CD4-positive, alpha-beta T cell treated with Interleukin-10 for 1 hour (primary cell): ENCODE results near the gene CDKN2B-AS1.
"Not testable (repeated sequence)": the region's sequence is repeated elsewhere in the genome, so short reads cannot be mapped to it uniquely, and the experiment has no call there.

Experiments used
- DNase-seq: peaks from one replicate; pipeline ENCODE4 v3.0.0-alpha.2; 2020

The CDKN2B-AS1 gene

DNA sequence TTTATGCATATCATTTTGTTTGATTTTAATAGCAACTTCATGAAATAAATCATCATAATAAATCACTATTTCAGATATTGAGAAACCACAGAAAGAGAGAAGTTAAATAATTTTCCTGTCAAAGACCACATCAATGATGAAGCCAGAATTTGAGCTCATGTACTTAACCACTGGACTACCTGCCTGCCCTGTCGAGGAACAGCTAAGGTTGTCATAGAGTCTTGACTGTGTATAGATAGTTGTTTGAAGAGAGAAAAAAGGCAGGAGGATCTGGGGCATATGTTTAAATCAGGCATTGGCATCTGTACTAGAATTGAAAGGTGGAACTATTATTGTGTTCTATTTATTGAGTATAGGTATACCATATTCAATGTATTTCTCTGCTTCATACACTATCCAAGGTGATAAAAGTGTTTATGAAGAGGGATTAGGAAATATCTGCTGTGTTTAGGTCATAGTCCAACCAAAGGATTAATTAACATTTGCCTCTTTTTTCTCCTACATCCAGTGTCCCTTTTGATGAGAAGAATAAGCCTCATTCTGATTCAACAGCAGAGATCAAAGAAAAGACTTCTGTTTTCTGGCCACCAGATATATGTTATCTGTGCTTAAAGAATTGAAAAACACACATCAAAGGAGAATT is 51.8 kb downstream of the CDKN2B-AS1 start:
- DNase-seq = no peak

DNA sequence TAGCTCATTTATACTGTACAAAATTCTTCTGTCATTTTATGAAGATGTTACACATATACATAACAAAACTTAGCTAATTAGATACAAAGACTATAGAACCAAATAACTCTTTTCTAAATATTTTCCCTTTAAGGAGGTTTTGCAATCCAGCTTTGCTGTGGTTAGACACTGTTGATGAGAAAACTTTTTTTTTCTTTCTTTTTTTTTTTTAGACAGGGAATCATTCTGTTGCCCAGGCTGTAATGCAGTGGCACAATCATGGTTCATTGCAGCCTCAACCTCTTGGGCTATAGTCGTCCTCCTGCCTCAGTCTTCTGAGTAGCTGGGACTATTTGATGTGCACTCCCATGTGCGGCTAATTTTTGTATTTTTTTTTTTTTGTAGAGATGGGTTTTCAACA is 53.0 kb downstream of the CDKN2B-AS1 start:
- DNase-seq = no peak

DNA sequence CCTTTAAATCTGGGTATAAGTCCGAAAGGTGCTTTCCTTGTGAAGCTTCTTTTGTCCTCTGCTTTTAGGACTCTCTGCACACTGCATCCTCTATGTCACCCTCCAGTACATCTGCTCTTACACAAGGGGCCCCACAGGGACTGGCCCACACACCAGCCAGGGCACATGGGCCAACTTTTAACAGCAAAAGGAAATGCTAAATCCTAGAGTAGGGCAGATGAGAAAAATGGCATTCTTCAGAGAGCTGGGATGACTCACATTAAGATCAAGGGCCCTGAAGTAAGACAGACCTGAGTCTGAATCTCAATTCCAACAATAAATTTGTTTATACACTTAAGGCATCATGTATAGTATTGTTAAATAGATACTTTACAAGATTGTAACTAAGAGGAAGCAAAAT is 54.8 kb downstream of the CDKN2B-AS1 start:
- DNase-seq = no peak

DNA sequence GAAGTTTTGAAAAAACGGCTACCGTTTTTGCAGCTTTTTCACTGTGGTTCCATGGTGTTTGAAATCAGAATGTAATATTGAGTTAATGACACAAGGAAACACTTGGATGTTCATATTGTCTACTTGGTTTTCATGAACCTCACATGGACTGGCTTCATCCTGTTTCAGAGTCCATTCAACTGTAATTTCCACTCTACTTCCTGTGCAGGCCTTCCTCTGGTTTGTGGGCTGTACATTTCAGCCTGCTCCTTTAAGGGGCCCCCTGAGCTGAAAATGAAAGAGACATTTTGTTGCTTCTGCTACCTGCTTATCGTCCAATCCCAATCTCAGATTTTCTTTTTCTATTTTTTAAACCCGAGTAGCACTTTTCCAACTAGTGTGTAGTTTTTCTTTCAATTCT is 56.3 kb downstream of the CDKN2B-AS1 start:
- DNase-seq = peak; percentile 40

DNA sequence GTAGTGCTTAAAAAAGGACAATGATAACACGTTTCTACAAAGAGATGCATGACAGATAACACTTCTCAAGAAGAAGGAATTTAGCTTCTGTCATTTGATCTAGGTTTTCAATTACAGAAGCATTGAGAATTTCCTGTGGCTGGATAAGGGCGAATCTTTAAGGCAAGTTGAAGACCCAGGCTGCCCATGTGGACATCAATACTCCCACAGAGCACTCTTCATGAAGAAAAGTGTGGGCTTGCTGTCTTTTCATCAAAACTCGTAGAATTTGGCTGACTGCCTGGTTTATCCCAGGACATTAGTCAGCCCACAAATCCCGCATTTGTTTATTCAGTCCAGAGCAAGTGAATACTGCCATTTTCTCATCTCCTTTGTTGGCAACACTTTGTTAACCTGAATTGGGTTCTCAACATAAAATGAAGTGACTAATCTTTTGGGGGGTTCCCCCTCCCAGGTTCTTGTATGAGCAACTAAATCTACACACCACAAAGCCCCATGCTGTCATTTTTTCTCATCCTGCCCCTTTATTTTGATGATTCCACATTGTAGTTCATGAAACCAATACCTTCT is 57.9 kb downstream of the CDKN2B-AS1 start:
- peak; percentile 30 for DNase-seq

DNA sequence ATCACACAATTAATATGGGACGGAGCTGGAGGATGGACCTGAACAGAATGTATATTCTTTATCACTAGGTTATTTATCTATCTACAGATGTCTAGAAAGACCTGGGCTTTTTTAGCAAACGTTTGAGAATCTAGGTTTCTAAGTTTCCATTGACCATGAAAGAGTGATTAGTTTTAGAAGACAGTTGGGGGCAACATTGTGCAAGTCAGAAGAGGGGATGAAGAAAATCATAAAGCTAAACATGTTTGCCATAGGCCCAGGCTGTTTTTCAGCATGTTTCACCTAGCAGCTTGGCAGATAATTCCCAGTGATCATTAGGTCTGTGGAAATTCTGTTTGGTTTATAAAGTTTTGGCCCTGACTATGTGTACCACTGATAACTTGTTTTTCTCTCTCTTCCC is 58.6 kb downstream of the CDKN2B-AS1 start:
- DNase-seq = no peak

DNA sequence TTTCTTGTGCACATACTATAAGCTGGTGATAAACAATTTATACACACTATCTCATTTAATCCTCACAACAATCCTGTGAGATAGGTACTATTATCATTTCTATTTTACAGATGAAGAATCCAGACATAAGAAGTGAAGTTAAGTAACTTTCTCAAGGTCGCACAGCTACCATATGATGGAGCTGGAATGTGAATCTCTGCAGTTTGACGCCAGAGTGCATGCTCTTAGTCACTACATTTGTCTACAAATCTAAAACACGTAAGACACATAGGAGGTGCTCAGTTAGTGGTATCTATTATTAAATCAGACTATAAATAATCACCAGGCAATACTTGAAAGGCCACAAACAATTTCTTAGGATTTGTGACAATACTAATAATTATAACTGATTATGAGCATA is 59.5 kb downstream of the CDKN2B-AS1 start:
- no peak for DNase-seq

DNA sequence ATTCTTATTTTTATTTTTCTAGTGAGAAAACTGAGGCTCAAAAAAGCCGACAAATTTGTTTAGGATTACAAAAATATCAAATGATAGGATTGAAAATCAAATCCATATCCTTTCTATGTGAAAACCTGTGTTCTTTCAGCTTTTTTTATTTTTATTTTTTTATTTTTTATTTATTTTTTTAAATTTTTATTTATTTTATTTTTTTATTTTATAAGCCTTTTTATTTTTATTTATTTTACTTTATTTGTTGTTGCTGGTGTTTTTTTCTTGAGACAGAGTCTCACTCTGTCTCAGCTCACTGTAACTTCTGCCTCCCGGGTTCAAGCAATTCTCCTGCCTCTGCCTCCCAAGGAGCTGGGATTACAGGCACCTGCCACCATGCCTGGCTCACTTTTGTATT is 59.9 kb downstream of the CDKN2B-AS1 start:
- no peak for DNase-seq

DNA sequence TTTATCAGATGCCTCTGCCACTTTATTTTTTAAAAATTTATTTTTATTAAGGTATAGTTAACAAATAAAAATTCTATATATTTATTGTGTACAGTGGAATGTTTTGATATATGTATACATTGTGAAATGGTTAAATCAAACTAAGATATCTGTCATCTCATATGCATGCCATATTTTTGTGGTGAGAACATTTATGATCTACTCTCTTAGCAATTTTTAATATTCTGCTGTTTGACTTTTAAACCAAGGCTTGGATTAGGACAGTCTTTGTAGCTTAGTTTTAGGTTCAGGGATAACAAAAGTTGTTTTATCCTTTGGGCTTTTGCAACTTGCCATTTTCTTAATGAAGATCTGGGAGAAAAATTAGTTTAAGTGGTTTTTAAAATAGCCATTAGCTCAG is 60.5 kb downstream of the CDKN2B-AS1 start:
- no peak for DNase-seq

DNA sequence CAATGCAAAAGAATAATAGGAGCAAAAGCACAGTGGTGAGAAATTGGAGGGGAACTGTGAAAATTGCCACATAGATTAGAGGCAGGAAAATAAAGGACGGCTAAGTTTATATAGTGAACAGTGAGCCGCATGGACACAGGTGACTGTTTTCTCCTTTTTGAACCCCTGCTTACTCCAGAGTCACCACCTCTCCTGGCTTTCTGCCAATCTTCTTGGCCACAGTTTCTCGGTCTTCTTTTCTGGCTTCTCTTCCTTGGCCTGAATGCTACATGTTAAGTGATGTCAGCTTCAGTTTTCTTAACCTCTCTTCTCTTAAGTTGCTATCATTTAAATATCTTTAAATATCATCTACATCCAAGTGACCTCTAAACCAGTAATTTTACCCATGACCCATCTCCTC is 61.8 kb downstream of the CDKN2B-AS1 start:
- no peak for DNase-seq

DNA sequence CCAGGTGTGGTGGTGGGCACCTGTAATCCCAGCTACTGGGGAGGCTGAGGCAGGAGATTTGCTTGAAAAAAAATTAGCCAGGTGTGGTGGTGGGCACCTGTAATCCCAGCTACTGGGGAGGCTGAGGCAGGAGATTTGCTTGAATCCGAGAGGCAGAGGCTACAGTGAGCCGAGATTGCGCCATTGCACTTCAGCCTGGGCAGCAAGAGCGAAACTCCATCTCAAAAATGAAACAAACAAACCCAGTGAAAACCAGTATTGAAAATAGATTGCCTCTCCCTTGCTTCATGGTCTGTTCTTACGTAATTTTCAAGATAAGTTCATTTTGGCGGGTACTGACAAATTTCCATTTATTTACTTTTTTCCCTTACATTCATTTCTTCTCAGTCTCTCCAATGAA is 63.4 kb downstream of the CDKN2B-AS1 start:
- DNase-seq = not testable (repeated sequence)

DNA sequence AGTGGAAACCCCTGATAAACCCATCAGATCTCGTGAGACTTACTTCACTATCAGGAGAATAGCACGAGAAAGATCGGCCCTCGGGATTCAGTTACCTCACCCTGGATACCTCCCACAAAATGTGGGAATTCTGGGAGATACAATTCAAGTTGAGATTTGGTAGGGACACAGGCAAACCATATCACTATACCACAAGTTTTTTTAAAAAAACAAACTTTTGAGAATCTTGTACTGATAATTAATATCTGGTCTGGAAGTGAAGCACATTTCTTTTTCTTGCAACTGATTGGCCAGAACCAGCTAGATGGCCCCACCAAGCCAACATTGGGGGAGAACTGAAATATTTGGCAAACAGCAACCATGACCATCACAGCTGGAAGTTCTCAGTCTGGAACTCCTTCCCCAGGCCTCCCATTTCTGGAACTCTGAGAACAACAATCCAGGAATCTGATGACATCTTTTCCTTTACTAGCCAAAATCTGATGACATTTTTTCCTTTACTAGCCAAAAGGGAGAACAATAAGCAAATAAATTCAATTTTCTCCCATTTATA is 66.3 kb downstream of the CDKN2B-AS1 start:
- DNase-seq = no peak

DNA sequence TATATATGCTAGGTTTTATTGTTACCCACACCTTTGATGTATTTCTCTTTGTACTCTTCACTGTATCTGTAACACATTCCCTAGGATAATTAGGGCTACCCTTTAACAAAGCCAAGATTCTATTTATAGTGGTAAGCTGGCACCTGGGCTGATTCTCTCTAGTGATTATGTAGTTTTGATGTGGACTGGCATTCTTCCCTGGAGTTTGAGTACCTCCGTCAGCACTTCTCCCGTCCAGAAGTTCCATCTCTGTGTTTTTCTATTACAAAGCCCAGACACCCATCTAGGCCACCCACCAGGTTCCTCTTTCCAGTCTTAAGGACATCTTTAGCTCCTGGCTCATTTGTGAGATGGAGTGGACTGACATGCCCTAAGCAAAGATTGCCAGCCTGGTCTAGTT is 70.4 kb downstream of the CDKN2B-AS1 start:
- no peak for DNase-seq

DNA sequence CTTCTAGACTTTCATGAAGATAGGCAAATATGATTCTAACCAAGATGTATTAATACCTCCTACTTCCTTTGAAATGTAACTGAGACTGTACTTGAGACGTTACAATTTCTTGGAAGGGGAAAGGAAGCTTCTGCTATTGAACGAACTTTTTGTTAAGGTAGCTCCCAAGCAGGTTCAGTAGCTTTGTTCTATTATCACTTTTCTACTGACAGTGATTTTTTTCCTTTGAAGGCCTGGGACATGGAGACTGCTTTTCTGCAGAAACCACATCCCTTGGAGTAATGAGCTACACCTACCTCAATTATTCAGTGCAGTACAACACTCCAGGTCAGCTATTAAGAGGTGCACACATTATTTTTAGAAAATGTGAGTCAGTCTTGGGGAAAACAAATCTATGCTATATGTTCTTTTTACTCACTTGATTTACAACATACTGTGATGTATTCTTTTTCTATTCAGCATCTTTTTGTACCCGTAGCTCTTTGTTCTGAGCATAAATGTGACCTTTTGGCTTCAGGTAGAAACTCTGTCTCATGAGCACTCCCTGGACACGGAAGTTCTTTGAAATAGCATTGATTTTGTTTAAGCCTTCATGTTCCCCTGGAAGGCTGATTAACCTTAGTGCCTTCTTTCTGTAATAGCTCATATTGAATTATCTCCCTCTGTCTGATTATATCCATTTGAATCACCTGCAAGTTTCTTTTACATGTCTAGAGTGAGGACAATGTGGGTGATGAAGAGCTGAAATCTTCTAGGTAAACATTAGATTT is 71.0 kb downstream of the CDKN2B-AS1 start:
- no peak for DNase-seq

DNA sequence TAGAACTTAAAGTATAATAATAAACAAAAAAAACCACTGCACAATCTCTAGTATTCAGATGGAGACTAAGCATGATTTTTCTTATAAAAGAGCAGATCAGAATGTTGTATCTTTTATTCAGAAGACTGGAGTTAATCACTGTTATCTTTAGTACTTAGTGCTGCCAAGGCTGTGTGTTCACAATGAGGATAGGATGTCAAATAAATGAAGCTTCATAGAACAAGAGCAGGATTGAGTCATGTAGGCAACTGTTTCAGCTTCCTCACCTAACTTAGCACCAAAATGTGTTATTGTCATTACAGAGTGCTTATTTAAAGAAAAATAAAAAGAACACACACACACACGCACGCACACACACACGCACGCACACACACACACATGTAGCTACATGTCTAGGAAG is 72.6 kb downstream of the CDKN2B-AS1 start:
- DNase-seq = no peak

DNA sequence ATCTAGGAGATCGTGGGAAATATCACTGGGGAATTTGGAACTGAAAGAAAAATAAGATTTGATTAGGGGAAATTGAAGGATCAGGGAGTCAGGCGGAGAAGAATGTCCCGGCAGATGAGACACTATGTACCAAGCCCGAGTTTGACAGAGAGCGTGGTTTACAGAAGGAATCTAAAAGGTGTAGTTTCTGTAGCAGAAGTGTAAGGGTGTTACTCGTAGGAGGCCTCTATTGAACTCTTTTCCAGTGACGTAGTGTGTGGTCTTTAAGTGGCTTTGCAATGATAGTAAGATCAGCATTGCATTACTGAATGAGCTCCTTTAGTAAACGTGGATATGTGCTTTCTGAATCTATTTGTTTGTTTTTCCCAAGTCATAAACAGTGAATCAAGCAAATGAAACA is 73.8 kb downstream of the CDKN2B-AS1 start:
- no peak for DNase-seq

DNA sequence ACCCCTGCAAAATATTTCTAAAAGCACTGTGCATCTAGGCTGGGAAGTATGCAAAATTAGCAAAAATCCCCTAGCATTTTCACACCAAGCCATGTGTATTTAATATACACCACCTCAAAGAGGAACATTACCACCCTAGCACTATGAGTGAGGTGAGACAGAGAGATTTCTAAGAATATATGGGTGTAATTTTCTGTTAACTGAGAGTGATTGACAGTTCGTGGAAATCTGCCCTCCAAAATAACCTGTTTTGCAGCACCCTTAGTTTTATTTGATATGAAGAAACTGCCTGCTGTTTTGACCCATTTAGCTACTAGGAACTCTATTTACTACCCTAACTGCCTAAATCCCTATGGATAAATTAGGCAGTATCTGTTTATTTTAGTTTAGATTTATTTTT is 78.8 kb downstream of the CDKN2B-AS1 start:
- DNase-seq = peak; percentile 22

DNA sequence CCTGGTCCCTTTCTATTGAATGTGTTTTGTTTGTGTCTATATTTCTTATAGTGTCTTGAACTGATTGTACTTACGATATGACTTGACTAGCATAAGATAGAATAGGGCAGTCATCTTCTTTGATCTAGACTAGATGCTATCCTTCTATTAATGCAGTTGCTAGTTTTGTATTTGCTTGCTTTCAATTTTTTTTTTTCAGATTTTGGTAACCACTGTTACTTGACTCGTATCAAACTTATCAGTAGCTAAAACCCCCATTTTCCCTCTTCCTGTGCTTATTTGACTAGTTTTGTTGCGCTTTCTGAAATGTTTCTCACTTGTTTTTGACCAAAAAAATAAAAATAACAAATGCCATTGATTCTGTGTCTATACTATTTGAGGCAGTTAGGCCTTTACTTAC is 83.5 kb downstream of the CDKN2B-AS1 start:
- no peak for DNase-seq

DNA sequence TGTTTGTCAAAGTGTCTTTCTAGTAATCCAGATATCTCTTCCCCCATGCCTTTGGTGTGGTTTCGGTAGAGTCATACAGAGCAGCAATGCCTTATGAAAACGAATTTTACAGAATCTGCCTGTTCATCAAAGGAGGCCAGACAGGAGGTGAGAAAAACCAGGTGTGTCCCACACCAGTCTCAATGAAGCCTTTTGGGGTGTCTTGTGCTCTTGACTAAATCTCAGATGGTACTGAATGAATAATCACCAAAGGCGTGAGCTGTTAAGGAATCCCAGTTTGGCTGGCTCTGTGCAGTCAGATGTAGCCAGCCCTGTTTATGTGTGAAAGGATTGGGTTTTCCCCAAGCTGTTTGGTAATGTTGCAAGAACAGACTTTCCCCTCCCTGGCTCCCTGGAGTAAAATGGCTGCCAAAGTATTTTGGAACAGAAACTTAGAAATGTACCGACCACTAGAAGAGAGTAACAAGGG is 85.3 kb downstream of the CDKN2B-AS1 start:
- peak; percentile 64 for DNase-seq

DNA sequence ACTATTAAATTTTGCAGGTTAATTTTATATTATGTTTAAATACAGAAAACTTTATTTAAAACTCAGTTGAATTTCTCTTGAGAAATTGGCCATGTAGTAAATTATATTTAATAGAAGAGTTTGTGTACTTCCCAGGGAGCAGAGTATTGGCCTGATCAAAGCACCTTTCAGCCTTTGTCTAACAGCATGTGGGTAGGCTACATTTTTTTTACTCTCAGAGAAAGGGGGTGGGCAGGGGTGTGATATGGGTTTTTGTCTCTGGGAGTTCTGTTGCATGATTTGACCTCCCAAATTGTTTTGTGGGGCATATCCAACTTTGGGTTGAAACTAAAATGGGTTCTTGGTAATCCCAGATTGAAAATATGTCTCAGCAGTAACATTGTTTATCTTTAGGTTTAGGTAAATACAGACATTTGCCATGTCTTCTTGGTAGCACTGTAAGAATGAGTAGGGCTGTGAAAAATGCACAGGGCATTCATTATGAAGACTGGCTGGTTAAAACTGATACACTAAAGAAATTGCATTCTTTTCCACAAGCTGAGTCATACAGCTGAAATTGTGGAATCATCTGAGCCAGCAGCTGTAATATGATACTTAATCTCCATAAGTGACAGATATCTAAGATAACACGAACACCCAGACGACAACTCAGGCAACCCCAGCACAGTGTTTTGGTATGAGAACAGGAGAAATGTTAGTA is 89.9 kb downstream of the CDKN2B-AS1 start:
- no peak for DNase-seq

DNA sequence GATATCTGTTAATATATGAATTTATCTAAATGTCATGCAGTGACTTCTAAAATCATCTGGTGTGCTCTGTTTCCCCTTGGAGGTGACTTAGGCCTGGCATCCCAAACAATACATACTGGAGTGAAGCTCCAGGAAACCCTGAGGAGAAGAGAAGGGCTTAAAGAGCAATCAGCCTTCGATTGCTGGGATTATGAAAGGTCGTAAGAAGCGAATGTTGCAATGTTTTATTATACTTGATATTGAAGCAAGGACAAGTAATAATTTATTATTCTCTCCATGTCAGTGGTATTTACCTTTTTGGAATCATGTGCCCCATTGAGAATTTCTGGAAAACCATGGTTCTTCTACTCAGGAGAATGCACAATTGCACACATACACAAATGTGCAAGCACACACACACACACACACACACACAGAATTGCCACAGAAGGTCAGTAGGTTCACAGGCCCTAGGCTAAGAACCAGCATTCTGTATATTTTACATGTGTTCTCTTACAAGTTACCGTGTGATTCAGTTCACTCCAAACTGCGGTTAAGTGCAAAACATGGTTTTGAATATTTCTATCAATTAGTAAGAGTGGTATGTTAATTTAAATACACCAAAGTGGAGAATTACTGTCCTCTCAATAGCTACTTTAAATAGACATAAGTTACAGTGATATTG is 93.6 kb downstream of the CDKN2B-AS1 start:
- no peak for DNase-seq

DNA sequence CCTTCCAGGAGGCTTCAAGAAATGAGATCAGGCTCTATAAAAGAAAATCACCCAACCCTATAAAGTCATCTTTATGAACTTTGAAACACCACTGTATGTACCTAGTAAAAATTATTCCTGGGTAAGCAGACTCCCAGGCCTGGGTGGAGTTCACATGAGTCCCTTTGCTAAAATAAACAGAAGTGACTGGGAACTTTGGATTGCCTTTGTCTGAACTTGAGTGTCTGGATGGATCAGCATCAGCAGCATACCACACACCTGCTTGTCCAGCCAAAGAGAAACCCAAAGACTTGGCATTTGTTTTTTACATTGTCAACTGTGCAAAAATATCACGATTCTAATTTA is 94.1 kb downstream of the CDKN2B-AS1 start:
- no peak for DNase-seq

DNA sequence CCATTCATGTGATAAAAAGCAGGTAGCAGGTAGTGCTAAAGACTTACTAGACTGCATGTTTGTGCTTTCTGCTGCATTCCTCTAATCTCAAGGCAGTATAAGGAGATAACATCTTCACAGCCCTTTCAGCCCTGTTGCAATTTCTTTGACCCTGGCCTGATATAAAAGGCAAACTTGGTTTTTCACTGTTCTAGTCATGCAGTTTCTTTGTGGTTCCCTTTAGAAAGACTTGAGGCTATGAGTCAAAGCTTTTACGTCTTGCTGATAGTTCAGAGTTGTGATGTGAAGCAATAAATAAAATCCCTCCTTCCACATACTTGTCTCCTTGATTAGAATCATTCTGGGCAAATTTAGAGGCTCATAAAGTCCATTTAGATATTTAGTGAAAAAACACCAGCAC is 103.1 kb downstream of the CDKN2B-AS1 start:
- DNase-seq = no peak
